HG02870 (cell line): ENCODE data around the gene FXYD6.
"Not testable (repeated sequence)": the region's sequence is repeated elsewhere in the genome, so short reads cannot be mapped to it uniquely, and the experiment has no call there.

Source experiments
- ATAC-seq: cut with Tn5 transposase; IDR thresholded peaks from one replicate; pipeline ENCODE4 v1.9.1; 2021; ENCODE audit warnings: mild to moderate bottlenecking, moderate library complexity; ENCODE audit not compliant: unreplicated experiment

The FXYD6 gene

GRCh38 chr11:117871160-117871559 lies 5.3 kb downstream of the FXYD6 start:
- ATAC-seq = no peak

GRCh38 chr11:117870103-117870952 lies 6.1 kb downstream of the FXYD6 start:
- ATAC-seq = no peak

- no peak for ATAC-seq
These were observed 6.9 kb downstream of the FXYD6 start for GRCh38 chr11:117869604-117870003.

- ATAC-seq = no peak
These were observed 7.5 kb downstream of the FXYD6 start for GRCh38 chr11:117868815-117869561.

- no peak for ATAC-seq
These were observed 8.4 kb downstream of the FXYD6 start for GRCh38 chr11:117868088-117868487.

GRCh38 chr11:117866526-117866925 lies 9.9 kb downstream of the FXYD6 start:
- no peak for ATAC-seq

- not testable (repeated sequence) for ATAC-seq
These were observed 10.9 kb downstream of the FXYD6 start for GRCh38 chr11:117865546-117865945.

GRCh38 chr11:117863383-117863782 lies 13.1 kb downstream of the FXYD6 start:
- ATAC-seq = no peak

GRCh38 chr11:117862753-117863152 lies 13.7 kb downstream of the FXYD6 start:
- no peak for ATAC-seq

- ATAC-seq = no peak
These were observed 14.3 kb downstream of the FXYD6 start for GRCh38 chr11:117862019-117862725.

GRCh38 chr11:117861151-117862018 lies 15.1 kb downstream of the FXYD6 start:
- no peak for ATAC-seq

- ATAC-seq = no peak
These were observed 16.3 kb downstream of the FXYD6 start for GRCh38 chr11:117860139-117860538.

GRCh38 chr11:117859488-117860112 lies 16.9 kb downstream of the FXYD6 start:
- no peak for ATAC-seq

- ATAC-seq = no peak
These were observed 17.4 kb downstream of the FXYD6 start for GRCh38 chr11:117859061-117859460.

GRCh38 chr11:117857734-117858414 lies 18.6 kb downstream of the FXYD6 start:
- ATAC-seq = no peak

- no peak for ATAC-seq
These were observed 20.4 kb downstream of the FXYD6 start for GRCh38 chr11:117855912-117856651.

GRCh38 chr11:117855186-117855845 lies 21.1 kb downstream of the FXYD6 start:
- ATAC-seq = no peak

- ATAC-seq = no peak
These were observed 24.1 kb downstream of the FXYD6 start for GRCh38 chr11:117852309-117852708.
